NB4 (cell line): ENCODE results near the gene HES4.

Experiments used
- POLR2A ChIP-seq: IDR thresholded peaks from 2 replicates; pipeline ENCODE4 v1.6.1; 2011; ENCODE audit warnings: mild to moderate bottlenecking; ENCODE audit not compliant: insufficient read length; ENCODE audit errors: extremely low read depth
- TF ChIP-seq, protein P1 (sequence below): IDR thresholded peaks from one replicate; pipeline ENCODE4 v1.5.1; 2012; ENCODE audit warnings: low read depth, low read length

DNA sequence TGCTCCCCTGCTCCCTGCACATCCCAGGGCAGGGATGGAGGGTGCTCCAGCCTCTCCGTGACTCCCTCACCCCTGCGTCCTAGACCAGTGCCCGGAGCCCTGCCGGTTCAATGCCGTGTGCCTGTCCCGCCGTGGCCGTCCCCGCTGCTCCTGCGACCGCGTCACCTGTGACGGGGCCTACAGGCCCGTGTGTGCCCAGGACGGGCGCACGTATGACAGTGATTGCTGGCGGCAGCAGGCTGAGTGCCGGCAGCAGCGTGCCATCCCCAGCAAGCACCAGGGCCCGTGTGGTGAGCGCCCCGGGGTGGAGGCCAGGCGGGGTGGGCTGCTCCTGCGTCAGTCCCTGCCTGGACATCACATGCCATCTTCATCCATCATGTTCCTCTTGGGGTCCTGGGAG, 42.0 kb upstream of the HES4 start:
- TF ChIP-seq, protein P1, sequence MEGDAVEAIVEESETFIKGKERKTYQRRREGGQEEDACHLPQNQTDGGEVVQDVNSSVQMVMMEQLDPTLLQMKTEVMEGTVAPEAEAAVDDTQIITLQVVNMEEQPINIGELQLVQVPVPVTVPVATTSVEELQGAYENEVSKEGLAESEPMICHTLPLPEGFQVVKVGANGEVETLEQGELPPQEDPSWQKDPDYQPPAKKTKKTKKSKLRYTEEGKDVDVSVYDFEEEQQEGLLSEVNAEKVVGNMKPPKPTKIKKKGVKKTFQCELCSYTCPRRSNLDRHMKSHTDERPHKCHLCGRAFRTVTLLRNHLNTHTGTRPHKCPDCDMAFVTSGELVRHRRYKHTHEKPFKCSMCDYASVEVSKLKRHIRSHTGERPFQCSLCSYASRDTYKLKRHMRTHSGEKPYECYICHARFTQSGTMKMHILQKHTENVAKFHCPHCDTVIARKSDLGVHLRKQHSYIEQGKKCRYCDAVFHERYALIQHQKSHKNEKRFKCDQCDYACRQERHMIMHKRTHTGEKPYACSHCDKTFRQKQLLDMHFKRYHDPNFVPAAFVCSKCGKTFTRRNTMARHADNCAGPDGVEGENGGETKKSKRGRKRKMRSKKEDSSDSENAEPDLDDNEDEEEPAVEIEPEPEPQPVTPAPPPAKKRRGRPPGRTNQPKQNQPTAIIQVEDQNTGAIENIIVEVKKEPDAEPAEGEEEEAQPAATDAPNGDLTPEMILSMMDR: no peak
- no peak for TF ChIP-seq POLR2A
